GM12891 (cell line): Measurements from ENCODE around the gene ASCC2.

Experiments used
- POLR2AphosphoS5 ChIP-seq: IDR thresholded peaks from 2 replicates; pipeline ENCODE4 v1.6.1; 2011; ENCODE audit warnings: low read depth, low read length, control low read depth
- TAF1 ChIP-seq: IDR thresholded peaks from 2 replicates; pipeline ENCODE4 v1.6.1; 2011; ENCODE audit warnings: low read depth, low read length, control low read depth

DNA sequence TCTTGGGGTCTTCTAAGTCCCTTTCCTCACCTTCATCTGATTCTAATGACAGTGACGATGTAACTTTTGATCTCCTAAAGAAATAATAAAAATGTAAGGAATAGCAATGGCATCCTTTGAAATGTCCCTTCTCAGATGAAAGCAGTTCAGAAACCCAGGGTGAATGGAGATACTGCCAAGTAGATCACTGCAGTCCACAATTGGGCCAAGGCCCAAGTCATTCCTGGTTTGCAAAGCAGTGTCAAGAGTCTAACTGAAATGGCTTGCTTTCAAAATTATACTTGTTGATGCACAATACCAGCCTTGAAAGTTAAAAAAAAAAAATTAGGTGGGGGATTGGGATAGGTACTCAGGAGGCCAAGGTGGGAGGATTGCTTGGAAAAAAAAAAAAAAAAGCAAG, 20.4 kb downstream of the ASCC2 start:
- TF ChIP-seq POLR2AphosphoS5 (no peak), TAF1 (no peak)
